MM.1S (cell line): ENCODE data around the gene LRRC10.
A peak's percentile ranks its signal among the peaks of the same experiment; 100 is the strongest.

Source experiments
- DNase-seq: peaks from one replicate; pipeline ENCODE4 v3.0.0-alpha.2; 2015
- H2AFZ ChIP-seq: fragments of 300-600 bp; sonication (generic); 2 replicates; pipeline ENCODE4 v1.6.0; 2016; ENCODE audit warnings: antibody characterized with exemption, low read length
- H3F3A ChIP-seq: fragments of 300-600 bp; sonication (generic); 2 replicates; pipeline ENCODE4 v1.6.1; 2016; ENCODE audit warnings: mild to moderate bottlenecking, antibody characterized with exemption, low read length, moderate library complexity, mixed read lengths; ENCODE audit not compliant: insufficient read depth
- H3K27ac ChIP-seq: fragments of 300-600 bp; sonication (generic); 2 replicates; pipeline ENCODE4 v1.5.1; 2016; ENCODE audit warnings: mild to moderate bottlenecking, low read length
- H3K27me3 ChIP-seq: fragments of 300-600 bp; sonication (generic); replicated peaks from 2 replicates; pipeline ENCODE4 v1.6.0; 2016; ENCODE audit warnings: low read length; ENCODE audit not compliant: insufficient read depth
- H3K36me3 ChIP-seq: fragments of 300-600 bp; sonication (generic); replicated peaks from 2 replicates; pipeline ENCODE4 v1.6.1; 2016; ENCODE audit warnings: mild to moderate bottlenecking, low read length, mixed read lengths; ENCODE audit not compliant: insufficient read depth
- H3K4me1 ChIP-seq: fragments of 300-600 bp; sonication (generic); 2 replicates; pipeline ENCODE4 v1.6.1; 2016; ENCODE audit warnings: low read length, mixed read lengths
- H3K4me2 ChIP-seq: fragments of 300-600 bp; sonication (generic); 2 replicates; pipeline ENCODE4 v1.6.0; 2016; ENCODE audit warnings: low read depth, low read length
- H3K4me3 ChIP-seq: fragments of 300-600 bp; sonication (generic); 2 replicates; pipeline ENCODE4 v1.5.1; 2016; ENCODE audit warnings: low read length, mixed read lengths
- H3K79me2 ChIP-seq: fragments of 300-600 bp; sonication (generic); 2 replicates; pipeline ENCODE4 v1.6.1; 2016; ENCODE audit warnings: mixed run types, low read length, mixed read lengths
- H3K9ac ChIP-seq: fragments of 300-600 bp; sonication (generic); 2 replicates; pipeline ENCODE4 v1.6.1; 2016; ENCODE audit warnings: low read length, mixed read lengths
- H3K9me2 ChIP-seq: fragments of 300-600 bp; sonication (generic); replicated peaks from 2 replicates; pipeline ENCODE4 v1.6.1; 2016; ENCODE audit warnings: mild to moderate bottlenecking, low read length, mixed read lengths; ENCODE audit not compliant: insufficient read depth
- H3K9me3 ChIP-seq: fragments of 300-600 bp; sonication (generic); replicated peaks from 2 replicates; pipeline ENCODE4 v1.6.1; 2016; ENCODE audit warnings: mild to moderate bottlenecking, low read length, mixed read lengths; ENCODE audit not compliant: insufficient read depth
- H4K20me1 ChIP-seq: fragments of 300-600 bp; sonication (generic); 2 replicates; pipeline ENCODE4 v1.6.1; 2016; ENCODE audit warnings: mild to moderate bottlenecking, low read length, moderate library complexity, mixed read lengths; ENCODE audit not compliant: insufficient read depth
- CTCF ChIP-seq: fragments of 300-600 bp; sonication (generic); IDR thresholded peaks from 2 replicates; pipeline ENCODE4 v1.5.1; 2016; ENCODE audit warnings: antibody characterized with exemption, low read length, mixed read lengths
- EZH2 ChIP-seq: fragments of 300-600 bp; sonication (generic); optimal IDR thresholded peaks from 2 replicates; pipeline ENCODE3; 2017; ENCODE audit warnings: low read depth, mild to moderate bottlenecking, antibody characterized with exemption, low read length, mixed read lengths
- EZH2phosphoT487 ChIP-seq: fragments of 300-600 bp; sonication (generic); IDR thresholded peaks from 2 replicates; pipeline ENCODE4 v1.6.1; 2018; ENCODE audit warnings: antibody characterized with exemption, low read length

Gene LRRC10

GRCh38 chr12:69642531-69642930 lies 31.8 kb upstream of the LRRC10 start:
- H4K20me1 ChIP-seq: no peaks in the 10 kb centered on the region
- no peaks in the 10 kb centered on the region for H3K27me3 ChIP-seq
- no peak for DNase-seq
- no peaks in the 10 kb centered on the region for H3K36me3 ChIP-seq
- H3K9me2 ChIP-seq: no peaks in the 10 kb centered on the region
- H2AFZ ChIP-seq: no peak overlapping the region
- no peaks in the 10 kb centered on the region for H3K9me3 ChIP-seq
- no peaks in the 10 kb centered on the region for H3K79me2 ChIP-seq
- no peak overlapping the region for H3K27ac ChIP-seq
- TF ChIP-seq EZH2 (no peak), EZH2phosphoT487 (no peak), CTCF (no peak)
- H3K4me2 ChIP-seq: no peak overlapping the region
- no peak overlapping the region for H3K4me3 ChIP-seq
- no peaks in the 10 kb centered on the region for H3K4me1 ChIP-seq
- no peaks in the 10 kb centered on the region for H3F3A ChIP-seq
- H3K9ac ChIP-seq: no peak overlapping the region

- no peaks in the 10 kb centered on the region for H3K9me3 ChIP-seq
- H4K20me1 ChIP-seq: no peaks in the 10 kb centered on the region
- no peaks in the 10 kb centered on the region for H3K27me3 ChIP-seq
- TF ChIP-seq EZH2phosphoT487: no peak
- H3K36me3 ChIP-seq: no peaks in the 10 kb centered on the region
- no peak overlapping the region for H3K4me2 ChIP-seq
- no peaks in the 10 kb centered on the region for H3K4me1 ChIP-seq
- H3F3A ChIP-seq: no peaks in the 10 kb centered on the region
- H3K4me3 ChIP-seq: no peak overlapping the region
- no peaks in the 10 kb centered on the region for H3K79me2 ChIP-seq
- no peaks in the 10 kb centered on the region for H3K9me2 ChIP-seq
- H3K9ac ChIP-seq: no peak overlapping the region
- no peak overlapping the region for H3K27ac ChIP-seq
- H2AFZ ChIP-seq: no peak overlapping the region
- DNase-seq: no peak
Measured at GRCh38 chr12:69641546-69641945, 30.8 kb upstream of the LRRC10 start.

- H4K20me1 ChIP-seq: no peaks in the 10 kb centered on the region
- H3K4me3 ChIP-seq: no peak overlapping the region
- no peak overlapping the region for H3K4me2 ChIP-seq
- H3K9me2 ChIP-seq: no peaks in the 10 kb centered on the region
- no peaks in the 10 kb centered on the region for H3K27me3 ChIP-seq
- TF ChIP-seq EZH2phosphoT487: no peak
- peak; percentile 91 for TF ChIP-seq CTCF
- no peaks in the 10 kb centered on the region for H3F3A ChIP-seq
- H3K36me3 ChIP-seq: no peaks in the 10 kb centered on the region
- no peak overlapping the region for H2AFZ ChIP-seq
- H3K9ac ChIP-seq: no peak overlapping the region
- no peak overlapping the region for H3K27ac ChIP-seq
- no peaks in the 10 kb centered on the region for H3K79me2 ChIP-seq
- peak; percentile 73 for DNase-seq
- H3K4me1 ChIP-seq: no peaks in the 10 kb centered on the region
- no peaks in the 10 kb centered on the region for H3K9me3 ChIP-seq
Measured at GRCh38 chr12:69639400-69640016, 28.8 kb upstream of the LRRC10 start.

GRCh38 chr12:69633061-69633460 lies 22.4 kb upstream of the LRRC10 start:
- H3K9me2 ChIP-seq: no peaks in the 10 kb centered on the region
- H3F3A ChIP-seq: no peaks in the 10 kb centered on the region
- no peak for DNase-seq
- no peaks in the 10 kb centered on the region for H3K79me2 ChIP-seq
- H3K4me1 ChIP-seq: no peaks in the 10 kb centered on the region
- H3K27me3 ChIP-seq: no peaks in the 10 kb centered on the region
- H2AFZ ChIP-seq: no peak overlapping the region
- H3K36me3 ChIP-seq: no peaks in the 10 kb centered on the region
- no peak overlapping the region for H3K4me3 ChIP-seq
- no peak for TF ChIP-seq EZH2phosphoT487
- TF ChIP-seq CTCF: peak; percentile 38
- H3K4me2 ChIP-seq: no peak overlapping the region
- no peak overlapping the region for H3K9ac ChIP-seq
- no peaks in the 10 kb centered on the region for H4K20me1 ChIP-seq
- no peaks in the 10 kb centered on the region for H3K9me3 ChIP-seq
- H3K27ac ChIP-seq: no peak overlapping the region
